Stimulated activated CD4-positive, alpha-beta T cell treated with anti-CD3 and anti-CD28 coated beads, Interleukin-1b, Interleukin-23, amount 100 ng/mL, for 1 hour (primary cell): ENCODE measurements around the gene CYP2W1.
"Not testable (repeated sequence)": the region's sequence is repeated elsewhere in the genome, so short reads cannot be mapped to it uniquely, and the experiment has no call there.

Experiments used
- DNase-seq, 2 donors: peaks; one replicate each; pipeline ENCODE4 v3.0.0-alpha.2; 2020; ENCODE audit warnings: low read depth in 2 of 2

Gene CYP2W1

DNA sequence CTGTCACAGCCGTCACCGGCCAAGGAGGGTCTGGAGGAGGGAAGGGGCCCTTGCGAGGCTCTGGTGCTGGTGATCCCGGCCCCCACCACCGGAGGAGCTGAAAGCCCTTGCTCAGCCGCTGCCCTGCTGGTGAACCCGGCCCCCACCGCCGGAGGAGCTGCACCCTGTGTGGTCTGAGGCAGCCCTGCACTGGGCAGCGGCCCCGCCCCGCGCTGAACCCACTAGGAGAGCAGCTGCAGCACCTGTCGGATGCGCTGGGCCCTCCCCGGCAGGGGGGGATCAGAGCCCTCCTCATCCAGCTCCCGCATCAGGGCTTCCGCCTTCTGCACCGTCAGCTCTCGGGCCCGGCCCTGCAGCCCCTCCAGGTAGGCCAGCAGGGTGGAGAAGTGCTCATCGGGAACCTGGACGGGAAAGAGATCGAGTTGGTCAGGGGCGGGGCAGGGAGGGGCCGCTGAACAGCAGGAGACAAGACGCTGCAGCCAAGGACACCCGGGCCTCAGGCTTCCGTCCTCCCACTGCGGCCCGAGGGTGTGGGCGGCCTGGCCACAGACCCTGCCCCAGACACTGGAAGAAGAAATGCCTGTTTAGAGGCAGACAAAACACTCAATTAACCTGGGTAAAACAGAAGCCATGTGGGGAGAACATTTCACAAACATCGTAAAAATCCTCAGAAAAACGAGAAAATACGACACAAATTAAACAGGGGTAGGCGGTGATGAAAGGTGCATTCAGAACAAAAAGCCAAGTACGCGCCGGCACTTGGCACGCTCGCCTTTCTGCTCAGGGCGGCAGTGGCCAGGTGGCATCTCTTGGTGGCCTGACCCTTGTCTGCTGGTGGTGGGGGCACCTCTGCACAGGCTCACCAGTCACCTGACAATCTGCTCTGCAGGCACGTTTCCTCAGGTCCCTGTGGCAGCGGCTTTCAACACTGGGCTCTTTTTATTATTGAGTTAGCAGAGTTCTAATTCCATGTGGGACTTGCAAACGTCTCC, 14.7 kb downstream of the CYP2W1 start:
- no peak for DNase-seq

DNA sequence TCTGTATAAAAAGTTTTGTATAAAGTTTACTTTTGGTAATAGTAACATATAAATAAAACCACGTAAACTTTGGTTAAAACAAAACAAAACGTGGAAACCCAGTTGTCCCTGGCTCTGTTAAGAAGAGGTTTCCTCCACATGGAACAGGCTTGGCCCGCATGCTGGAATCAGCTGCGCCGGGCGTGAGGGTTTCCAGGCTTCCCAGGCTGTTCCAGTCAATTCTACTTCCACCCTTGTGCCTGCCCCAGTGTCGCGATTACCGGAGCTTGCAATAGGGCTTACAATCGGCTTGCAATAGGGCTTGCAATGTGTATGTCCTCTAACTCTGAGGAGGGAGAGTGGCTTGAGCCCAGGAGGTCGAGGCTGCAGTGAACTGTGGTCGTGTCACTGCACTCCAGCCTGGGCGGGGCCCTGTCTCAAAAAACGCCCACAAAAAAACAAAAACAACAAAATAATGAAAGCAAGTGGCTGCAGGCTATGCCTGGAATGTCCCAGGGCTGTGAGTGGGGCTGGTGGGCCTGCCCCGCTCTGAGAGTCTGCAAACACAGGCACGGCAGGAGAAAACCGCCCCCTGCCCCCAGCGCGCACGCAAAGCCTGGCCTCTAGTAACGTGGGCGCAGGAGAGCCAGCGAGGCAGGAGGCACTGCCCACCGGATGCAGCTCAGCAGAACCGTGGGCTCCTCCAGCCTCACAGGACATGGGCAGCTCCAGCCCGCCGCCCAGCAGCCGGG, 16.3 kb downstream of the CYP2W1 start:
- DNase-seq: no peak

DNA sequence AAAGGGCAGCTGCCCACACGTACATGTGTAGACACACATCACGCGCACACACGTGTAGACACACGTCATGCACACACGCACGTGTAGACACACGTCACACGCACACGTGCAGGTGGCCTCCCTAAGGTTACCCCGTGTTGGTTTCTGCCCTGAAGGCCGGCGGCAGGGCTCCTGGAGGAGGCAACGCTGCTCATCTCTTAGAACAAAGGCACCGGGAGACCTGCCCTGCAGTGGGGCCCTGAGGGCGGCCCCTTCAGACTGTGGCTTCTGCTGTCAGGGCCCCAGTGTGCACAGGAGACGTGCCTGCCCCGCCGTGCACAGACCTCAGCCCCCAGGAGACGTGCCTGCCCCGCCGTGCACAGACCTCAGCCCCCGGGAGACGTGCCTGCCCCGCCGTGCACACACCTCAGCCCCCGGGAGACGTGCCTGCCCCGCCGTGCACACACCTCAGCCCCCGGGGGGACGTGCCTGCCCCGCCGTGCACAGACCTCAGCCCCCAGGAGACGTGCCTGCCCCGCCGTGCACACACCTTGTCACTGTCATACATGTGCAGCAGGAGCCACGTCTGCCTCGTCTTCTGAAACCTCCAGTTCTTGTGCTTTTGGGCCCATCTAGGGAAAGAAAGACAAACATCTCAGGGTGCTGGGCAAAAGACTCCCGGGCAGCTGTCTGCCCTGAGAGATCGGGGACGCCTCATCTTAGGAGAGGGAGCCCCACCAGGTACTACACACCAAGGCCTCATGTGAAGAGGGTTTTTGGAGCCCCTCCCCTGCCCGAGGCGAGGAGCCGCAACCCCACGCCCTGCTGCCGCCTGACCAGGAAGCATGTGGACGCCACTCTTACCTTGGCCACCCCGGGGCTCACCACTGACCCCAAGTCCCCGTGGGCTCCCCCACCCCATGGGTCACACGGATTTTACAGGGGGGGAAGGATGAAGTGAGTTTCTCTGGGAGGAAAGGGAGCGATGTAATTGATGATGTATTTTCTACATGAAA, 17.3 kb downstream of the CYP2W1 start:
- DNase-seq: no peak

DNA sequence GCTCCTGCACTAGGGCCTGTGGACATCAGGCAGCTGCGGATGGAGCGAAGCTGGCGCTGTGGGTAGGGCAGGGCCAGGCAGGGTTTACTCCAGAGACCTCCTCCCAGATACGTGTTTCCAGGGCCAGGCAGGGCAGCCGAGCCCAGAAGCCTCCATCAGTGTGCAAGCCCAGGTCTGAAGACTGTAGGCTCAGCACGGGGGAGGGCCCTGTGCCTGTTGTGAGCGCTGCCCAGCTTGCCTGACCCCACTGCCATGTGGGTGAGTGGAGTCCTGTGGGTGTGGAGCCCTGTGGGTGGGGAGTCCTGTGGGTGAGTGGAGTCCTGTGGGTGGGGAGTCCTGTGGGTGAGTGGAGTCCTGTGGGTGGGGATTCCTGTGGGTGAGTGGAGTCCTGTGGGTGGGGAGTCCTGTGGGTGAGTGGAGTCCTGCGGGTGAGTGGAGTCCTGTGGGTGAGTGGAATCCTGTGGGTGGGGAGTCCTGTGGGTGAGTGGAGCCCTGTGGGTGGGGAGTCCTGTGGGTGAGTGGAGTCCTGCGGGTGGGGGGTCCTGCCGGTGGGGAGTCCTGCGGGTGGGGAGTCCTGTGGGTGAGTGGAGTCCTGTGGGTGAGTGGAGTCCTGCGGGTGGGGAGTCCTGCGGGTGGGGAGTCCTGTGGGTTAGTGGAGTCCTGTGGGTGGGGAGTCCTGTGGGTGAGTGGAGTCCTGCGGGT, 18.2 kb downstream of the CYP2W1 start:
- not testable (repeated sequence) for DNase-seq

DNA sequence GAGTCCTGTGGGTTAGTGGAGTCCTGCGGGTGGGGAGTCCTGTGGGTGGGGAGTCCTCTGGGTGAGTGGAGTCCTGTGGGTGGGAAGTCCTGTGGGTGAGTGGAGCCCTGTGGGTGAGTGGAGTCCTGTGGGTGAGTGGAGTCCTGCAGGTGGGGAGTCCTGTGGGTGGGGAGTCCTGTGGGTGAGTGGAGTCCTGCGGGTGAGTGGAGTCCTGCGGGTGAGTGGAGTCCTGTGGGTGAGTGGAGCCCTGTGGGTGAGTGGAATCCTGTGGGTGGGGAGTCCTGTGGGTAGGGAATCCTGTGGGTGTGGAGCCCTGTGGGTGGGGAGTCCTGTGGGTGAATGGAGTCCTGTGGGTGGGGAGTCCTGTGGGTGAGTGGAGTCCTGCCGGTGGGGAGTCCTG, 19.0 kb downstream of the CYP2W1 start:
- DNase-seq: not testable (repeated sequence)

DNA sequence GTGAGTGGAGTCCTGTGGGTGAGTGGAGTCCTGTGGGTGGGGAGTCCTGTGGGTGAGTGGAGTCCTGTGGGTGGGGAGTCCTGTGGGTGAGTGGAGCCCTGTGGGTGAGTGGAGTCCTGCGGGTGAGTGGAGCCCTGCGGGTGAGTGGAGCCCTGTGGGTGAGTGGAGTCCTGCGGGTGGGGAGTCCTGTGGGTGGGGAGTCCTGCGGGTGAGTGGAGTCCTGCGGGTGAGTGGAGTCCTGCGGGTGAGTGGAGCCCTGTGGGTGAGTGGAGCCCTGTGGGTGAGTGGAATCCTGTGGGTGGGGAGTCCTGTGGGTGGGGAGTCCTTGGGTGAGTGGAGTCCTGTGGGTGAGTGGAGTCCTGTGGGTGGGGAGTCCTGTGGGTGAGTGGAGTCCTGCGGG, 19.5 kb downstream of the CYP2W1 start:
- DNase-seq: not testable (repeated sequence)

DNA sequence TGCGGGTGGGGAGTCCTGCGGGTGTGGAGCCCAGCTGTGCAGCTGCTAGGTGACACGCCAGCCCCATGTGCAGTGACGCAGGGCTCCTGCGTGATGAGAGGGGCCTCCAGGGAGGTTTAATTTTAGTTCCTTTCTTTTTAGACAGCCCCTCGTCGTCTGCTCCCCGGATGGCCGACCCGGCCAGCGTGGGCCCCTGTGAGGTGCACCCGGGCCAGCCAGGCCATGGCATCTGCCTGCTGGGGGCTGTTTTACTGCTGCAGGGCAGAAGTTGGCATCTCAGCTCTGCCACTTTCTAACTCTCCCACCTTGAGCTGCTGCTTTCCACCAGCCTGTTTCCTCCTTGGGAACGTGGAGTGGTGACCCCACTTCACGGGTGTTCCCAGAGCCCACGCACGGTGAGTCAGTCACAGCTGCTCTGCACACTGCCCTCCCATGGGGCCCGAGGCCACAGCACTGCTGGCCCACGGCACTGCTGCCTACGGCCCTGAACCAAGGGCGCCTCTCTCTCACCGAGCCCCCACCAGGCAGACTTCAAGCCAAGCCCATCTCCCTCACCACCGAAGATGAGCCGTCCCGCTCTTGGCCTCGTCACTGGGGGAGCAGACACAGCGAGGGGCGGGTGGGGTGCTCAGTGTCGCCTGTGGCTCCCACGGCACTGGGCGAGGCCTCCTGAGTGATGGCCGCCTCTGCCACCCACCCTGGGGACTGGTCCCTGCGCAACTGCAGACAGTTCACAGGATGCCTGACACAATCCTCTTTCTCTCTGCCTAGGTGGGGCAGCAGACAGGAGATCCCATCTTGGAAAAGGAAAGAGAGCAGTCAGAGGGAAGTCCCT, 21.3 kb downstream of the CYP2W1 start:
- DNase-seq: no peak

DNA sequence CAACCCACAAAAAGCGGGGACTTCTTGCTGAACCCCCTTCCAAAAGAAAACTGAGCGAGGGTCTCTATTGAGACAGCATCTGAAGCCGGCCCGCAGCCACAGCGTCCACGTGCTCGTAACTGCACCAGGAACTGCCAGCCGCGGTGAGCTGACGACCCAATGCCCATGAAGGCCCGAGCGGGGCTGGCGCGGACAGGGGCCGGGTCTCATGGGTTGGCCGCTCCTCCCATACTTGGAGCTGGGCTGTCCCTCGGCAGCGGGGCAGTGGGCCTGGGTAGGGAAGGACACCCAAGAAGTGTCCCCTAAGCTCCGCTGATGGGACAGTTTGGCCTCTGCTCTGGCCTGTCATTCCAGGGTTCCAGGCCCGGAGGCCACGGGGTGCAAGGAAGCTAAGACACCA, 22.3 kb downstream of the CYP2W1 start:
- no peak for DNase-seq

DNA sequence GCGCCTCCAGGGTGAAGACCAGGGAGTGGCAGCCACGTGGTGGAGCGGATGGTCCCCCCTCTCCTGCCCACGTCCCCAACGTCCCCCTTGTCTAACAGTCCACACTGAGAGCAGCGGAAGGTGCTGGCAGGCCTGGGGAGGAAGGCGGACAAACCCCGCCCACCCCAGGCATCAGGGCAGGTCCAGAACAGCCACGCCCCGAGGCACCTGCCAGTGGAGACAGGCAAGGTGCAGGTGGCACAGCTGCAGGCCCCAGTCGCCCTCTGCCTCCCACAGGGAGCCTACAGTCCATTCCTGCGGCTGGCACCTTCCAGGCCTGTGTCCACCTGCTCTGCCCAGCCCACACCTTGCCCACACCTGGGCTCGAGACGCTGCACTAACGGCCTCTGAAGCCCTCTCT, 24.9 kb downstream of the CYP2W1 start:
- DNase-seq: no peak

DNA sequence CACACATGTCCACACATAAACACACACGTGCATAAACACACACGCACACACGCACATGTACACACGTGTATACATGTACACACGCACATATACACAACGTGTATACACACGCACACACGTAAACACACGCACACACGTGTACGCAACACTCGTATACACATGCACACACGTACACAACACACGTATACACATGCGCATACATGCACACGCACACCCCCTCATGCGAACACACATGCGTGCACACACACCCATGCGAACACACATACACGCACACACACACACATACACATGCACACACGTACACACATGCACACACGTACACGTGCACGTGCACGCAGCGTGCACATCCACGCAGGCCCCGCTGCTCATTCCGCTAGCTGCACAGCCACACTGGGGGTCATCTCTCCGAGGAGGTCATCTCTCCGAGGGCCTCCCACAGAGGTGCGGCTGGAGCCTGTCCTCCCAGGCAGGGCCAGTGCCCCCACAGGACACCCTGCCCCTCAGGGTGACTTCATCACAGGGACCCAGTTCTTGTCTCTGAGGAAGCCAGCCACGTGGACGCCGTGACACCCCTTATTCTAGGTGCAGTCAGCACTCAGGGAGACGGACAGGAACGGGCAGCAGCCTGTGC, 25.9 kb downstream of the CYP2W1 start:
- DNase-seq: no peak

DNA sequence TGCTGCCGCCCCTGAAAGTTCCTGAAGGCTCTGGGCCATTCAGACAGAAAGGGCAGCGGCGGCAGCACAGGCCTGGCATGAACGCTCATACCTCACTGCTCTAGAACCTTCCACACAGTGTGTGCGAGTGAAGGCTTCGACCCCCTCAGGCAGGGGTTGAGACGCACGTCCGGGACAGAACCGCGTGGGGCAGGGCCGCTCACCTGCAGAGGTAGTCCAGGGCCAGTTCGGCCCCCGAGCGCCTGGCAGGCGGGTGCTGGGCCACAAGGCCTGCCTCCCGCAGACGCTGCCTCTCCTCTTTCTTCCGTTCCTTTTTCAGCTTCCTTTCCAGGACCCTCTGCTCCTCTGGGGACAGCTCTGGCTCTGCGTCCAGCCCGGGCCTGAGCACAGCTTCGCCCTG, 26.8 kb downstream of the CYP2W1 start:
- no peak for DNase-seq

DNA sequence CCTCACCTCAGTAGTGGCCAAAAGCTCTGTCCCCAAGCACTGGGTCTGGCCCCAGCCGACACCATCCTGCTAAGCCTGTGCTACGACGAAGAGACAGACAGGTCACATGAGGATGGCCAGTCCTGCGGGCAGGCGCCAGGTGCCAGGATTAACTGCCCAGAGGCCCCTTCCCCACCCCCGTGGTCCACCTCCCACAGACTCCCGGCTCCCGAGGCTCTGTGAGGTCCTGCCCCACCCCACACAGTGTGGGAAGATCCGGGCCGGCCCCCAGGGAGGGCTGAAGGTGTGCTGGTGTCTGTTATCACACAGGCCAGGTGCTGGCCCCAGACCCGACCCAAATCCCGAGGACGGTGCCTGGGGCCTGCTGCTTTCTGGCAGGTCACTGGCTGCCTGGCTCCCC, 27.2 kb downstream of the CYP2W1 start:
- DNase-seq: no peak

DNA sequence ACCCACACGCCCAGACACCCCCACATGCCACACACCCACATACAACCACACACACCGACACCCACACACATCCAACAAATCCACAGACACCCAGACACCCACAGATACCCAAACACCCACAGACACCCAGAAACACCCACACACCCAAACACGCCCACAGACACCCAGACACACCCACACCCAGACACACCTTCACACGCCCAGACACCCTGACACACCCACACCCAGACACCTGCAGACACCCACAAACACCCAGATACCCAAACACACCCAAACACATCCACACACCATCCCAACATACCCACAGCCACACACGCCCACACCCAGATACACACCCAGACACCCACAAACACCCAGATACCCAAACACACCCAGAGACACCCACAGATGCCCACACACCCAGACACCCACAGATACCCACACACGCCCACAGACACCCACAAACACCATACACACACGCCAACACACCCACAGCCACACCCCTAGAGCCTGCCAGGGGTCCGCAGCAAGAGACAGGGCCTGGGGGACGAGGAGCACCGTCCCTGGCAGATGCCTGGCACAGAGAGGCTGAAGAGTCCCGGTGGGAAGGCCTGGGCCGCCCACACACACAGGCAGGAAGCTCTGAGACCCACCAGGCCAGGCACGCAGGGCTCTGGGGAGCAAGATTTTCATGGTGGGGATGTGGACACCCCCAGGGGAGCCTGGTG, 28.5 kb downstream of the CYP2W1 start:
- DNase-seq: no peak

DNA sequence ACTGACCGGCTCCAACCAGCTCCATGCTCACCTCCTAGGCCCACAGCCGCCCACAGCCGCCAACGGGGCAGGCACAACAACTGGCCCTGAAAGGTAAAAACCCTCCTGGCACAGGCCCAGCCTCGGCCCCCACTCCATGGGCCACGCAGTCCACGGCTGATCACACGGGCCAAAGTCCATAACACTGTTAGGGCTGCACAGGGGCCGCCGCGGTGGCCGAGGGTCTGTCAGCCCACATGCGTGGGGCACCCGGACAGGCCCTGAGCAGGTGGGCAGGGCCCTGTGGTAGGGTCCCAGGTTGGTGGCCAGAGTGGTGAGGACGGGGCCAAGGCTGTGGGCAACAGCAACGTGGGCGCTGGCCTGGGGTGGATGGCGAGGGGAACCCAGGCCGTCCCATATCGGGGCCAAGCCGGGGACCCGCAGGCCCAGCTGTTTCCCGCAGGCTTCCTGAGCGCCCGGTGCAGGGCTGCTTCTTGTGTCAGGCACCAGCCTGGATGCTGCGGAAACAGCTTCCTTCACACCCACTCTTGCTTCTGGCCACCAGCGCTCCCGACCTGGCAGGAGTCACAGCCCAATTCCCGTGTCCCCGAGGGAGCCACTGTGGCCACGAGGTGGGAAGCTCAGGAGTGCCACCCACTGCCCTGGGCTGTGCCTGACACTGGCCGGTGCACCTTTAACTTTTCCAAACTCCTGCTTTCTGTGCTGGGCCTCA, 29.2 kb downstream of the CYP2W1 start:
- DNase-seq: no peak

DNA sequence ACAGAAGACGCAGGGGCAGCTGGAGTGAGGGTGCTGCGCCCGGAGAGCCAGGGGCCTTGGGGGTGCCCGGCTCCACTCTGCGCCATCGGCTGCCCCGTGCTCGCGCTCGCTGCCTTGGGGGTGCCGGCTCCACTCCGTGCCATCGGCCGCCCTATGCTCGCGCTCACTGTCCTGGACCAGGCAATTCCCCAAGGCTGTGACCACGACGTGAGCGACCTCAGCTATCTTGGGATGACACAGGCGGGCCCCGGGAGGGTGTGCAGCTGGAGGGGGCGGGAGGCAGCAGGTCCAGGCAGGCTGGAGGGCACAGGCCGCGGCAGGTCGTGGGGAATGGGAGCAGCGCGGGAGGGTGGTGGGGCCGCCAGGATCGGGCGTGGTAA, 29.7 kb downstream of the CYP2W1 start:
- DNase-seq: no peak

DNA sequence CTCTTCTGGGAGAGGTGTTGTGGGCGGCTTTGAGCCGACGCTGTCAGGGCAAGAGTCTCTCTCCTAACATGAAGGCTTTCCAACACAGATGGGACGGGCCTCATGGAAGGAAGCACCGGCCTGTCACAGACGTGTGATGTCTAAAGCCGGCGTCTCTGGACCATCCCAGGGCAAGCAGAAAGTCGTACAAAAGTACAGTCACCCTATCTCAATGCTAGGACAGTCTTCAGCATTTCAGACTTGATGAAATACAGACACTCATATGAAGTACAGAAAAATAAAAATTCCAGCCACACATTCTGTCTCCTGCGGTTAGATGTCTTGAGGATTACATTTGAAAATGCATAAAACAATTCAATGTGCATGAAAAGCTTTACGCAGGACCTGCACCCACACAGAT, 30.6 kb downstream of the CYP2W1 start:
- no peak for DNase-seq

DNA sequence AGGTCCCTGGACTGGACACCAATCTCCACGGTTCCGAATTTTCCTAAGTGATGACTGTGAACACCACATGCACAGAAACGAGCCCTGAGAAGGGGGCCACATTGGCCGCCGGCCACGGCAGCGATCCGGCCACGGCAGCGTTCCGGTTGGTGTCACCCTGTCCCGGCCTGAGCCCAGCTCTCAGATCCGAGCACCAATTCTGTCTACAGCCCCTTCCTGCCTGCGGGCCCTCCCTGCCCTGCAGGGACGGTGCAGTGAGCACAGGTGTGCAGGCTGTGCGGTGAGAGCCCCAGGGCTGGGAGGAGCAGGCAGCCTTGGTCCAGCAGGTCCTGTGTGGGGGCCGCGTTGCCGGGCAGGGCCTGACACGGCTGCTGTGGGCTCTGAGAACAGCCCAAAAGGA, 31.7 kb downstream of the CYP2W1 start:
- no peak for DNase-seq
